A549 (cell line): Measurements from ENCODE around the gene HOXA10. TPM values are rescaled to one million over a fixed set of nuclear protein-coding genes. Genes with fewer than 3 reads are reported as not detected.

ENCODE experiments used
- ATAC-seq, 2 experiments: fragments of 200-7000 bp in 1 of 2; fragments of >200 bp in 1 of 2; cut with Nextera tagmentation in 1 of 2; cut with Tn5 transposase in 1 of 2; 3 replicates each; pipeline versions ENCODE4 v1.8.0 to v1.9.1; 2018 to 2020; ENCODE audit warnings: mild to moderate bottlenecking in 1 of 2, moderate library complexity in 1 of 2
- CTCF ChIA-PET: fragments of 300-600 bp; sonication (Branson Sonifier 250); formaldehyde crosslinking; extraction: SDS; loops from one replicate; lab custom pipeline; 2021; ENCODE audit warnings: antibody characterized with exemption, inconsistent platforms; lab: Yijun Ruan, JAX
- POLR2A ChIA-PET: fragments of 350-600 bp; formaldehyde crosslinking; extraction: SDS; loops from one replicate; lab custom pipeline; 2021; ENCODE audit warnings: antibody characterized with exemption, inconsistent platforms; lab: Yijun Ruan, JAX
- DNase-seq, 2 experiments: peaks; one replicate each; pipeline versions ENCODE4 v3.0.0 to v3.0.0-alpha.2; 2011 to 2016; ENCODE audit warnings: low read depth in 1 of 2, low spot score in 1 of 2
- FAIRE-seq: peaks from 2 replicates; lab custom pipeline; 2011; peaks lifted over from hg19 to GRCh38; lab: Jason Lieb, UNC
- H3K27ac ChIP-seq, 2 experiments: fragments of >200 bp; sonication (Bioruptor Twin); formaldehyde crosslinking; 3 replicates each; pipeline ENCODE4 v1.5.1; 2016 to 2017
- H3K4me1 ChIP-seq: fragments of >200 bp; sonication (Bioruptor Twin); formaldehyde crosslinking; 3 replicates; pipeline ENCODE4 v1.6.1; 2016
- H3K4me2 ChIP-seq: fragments of >200 bp; sonication (Bioruptor Twin); formaldehyde crosslinking; 3 replicates; pipeline ENCODE4 v1.6.1; 2016
- H3K4me3 ChIP-seq: fragments of >200 bp; sonication (Bioruptor Twin); formaldehyde crosslinking; 3 replicates; pipeline ENCODE4 v1.5.1; 2016
- H3K9me3 ChIP-seq: fragments of >200 bp; sonication (Bioruptor Twin); formaldehyde crosslinking; 3 replicates; pipeline ENCODE4 v1.6.1; 2016
- BHLHE40 ChIP-seq: IDR thresholded peaks from 2 replicates; pipeline ENCODE4 v1.6.1; 2012; ENCODE audit warnings: low read depth, low read length, inconsistent platforms
- CBX2 ChIP-seq: fragments of 200-600 bp; sonication (generic); IDR thresholded peaks from 2 replicates; pipeline ENCODE4 v1.6.1; 2016; ENCODE audit warnings: low read depth, mild to moderate bottlenecking, borderline replicate concordance
- CEBPB ChIP-seq, 2 experiments: fragments of >200 bp in 1 of 2; sonication (Bioruptor Twin) in 1 of 2; formaldehyde crosslinking in 1 of 2; IDR thresholded peaks; 2 replicates each; pipeline ENCODE4 v1.6.1; 2012 to 2016
- CHD2 ChIP-seq: fragments of 150-350 bp; IDR thresholded peaks from 2 replicates; pipeline ENCODE4 v1.6.1; 2014; ENCODE audit warnings: low read length; ENCODE audit not compliant: partially characterized antibody
- CHD4 ChIP-seq: fragments of 200-600 bp; sonication (generic); IDR thresholded peaks from 2 replicates; pipeline ENCODE4 v1.6.1; 2016; ENCODE audit warnings: antibody characterized with exemption, mild to moderate bottlenecking, borderline replicate concordance
- EHMT2 ChIP-seq: fragments of 200-600 bp; sonication (generic); IDR thresholded peaks from 2 replicates; pipeline ENCODE4 v1.6.1; 2016; ENCODE audit warnings: antibody characterized with exemption, low read depth, mild to moderate bottlenecking, moderate library complexity
- ESRRA ChIP-seq: fragments of 150-350 bp; IDR thresholded peaks from 2 replicates; pipeline ENCODE4 v1.6.1; 2014; ENCODE audit warnings: mild to moderate bottlenecking, low read length, borderline replicate concordance
- HDAC2 ChIP-seq: fragments of 200-600 bp; sonication (generic); IDR thresholded peaks from 2 replicates; pipeline ENCODE4 v1.6.1; 2016
- HOXB13 ChIP-seq: fragments of 250-450 bp; sonication (Bioruptor Pico); IDR thresholded peaks from 2 replicates; pipeline ENCODE4 v1.5.0; 2020; ENCODE audit warnings: low read depth, mild to moderate bottlenecking, moderate library complexity
- HOXB5 ChIP-seq: fragments of 250-450 bp; sonication (Bioruptor Pico); IDR thresholded peaks from 2 replicates; pipeline ENCODE4 v1.5.0; 2020; ENCODE audit warnings: mild to moderate bottlenecking, moderate library complexity
- JUN ChIP-seq, 2 experiments: fragments of >200 bp; sonication (Bioruptor Twin); formaldehyde crosslinking; IDR thresholded peaks; 2 replicates in 1 of 2; 3 replicates in 1 of 2; pipeline ENCODE4 v1.6.1; 2016 to 2017
- NPAS2 ChIP-seq: fragments of 250-450 bp; sonication (Bioruptor Pico); IDR thresholded peaks from 2 replicates; pipeline ENCODE4 v1.8.0; 2022; ENCODE audit warnings: mild to moderate bottlenecking, moderate library complexity, borderline replicate concordance
- PHF8 ChIP-seq: fragments of 200-600 bp; sonication (generic); IDR thresholded peaks from 2 replicates; pipeline ENCODE4 v1.6.1; 2016; ENCODE audit warnings: low read depth, mild to moderate bottlenecking, antibody characterized with exemption, moderate library complexity, borderline replicate concordance
- POLR2A ChIP-seq: IDR thresholded peaks from 2 replicates; pipeline ENCODE4 v1.6.1; 2012; ENCODE audit warnings: mild to moderate bottlenecking, low read length
- RAD21 ChIP-seq, 2 experiments: fragments of >200 bp in 1 of 2; sonication (Bioruptor Twin) in 1 of 2; formaldehyde crosslinking in 1 of 2; IDR thresholded peaks in 1 of 2; conservative IDR thresholded peaks in 1 of 2; 2 replicates in 1 of 2; 3 replicates in 1 of 2; pipeline ENCODE4 v1.6.1; 2012 to 2018; ENCODE audit warnings: inconsistent platforms in 1 of 2
- RFX5 ChIP-seq: fragments of 450-650 bp; IDR thresholded peaks from 2 replicates; pipeline ENCODE4 v1.7.1; 2014; ENCODE audit warnings: antibody characterized with exemption, mild to moderate bottlenecking, moderate library complexity
- SREBF2 ChIP-seq: fragments of 450-650 bp; IDR thresholded peaks from 2 replicates; pipeline ENCODE4 v1.6.1; 2014; ENCODE audit warnings: mild to moderate bottlenecking, moderate library complexity
- TP53 ChIP-seq: fragments of 250-450 bp; sonication (Bioruptor Pico); IDR thresholded peaks from 2 replicates; pipeline ENCODE4 v1.5.0; 2021; ENCODE audit warnings: mild to moderate bottlenecking, moderate library complexity
- WGBS: methylation state at CpG from one replicate; pipeline ENCODE4 v1.1.6; 2017; ENCODE audit errors: missing lambda C conversion rate; 5-methylcytosine and 5-hydroxymethylcytosine counted together
- polyA plus RNA-seq, 4 experiments: library from polyadenylated mRNA; depleted of rRNA in 3 of 4; stranded (reverse); fragments of >200 nt; fragmentation: RNase III in 1 of 4; extraction: RNeasy Plus Mini Kit Qiagen cat#74134 plus additional on column Dnase treatment in 1 of 4; gene quantifications; 2 replicates in 3 of 4; 3 replicates in 1 of 4; pipeline ENCODE4 v1.2.3, GENCODE V29; 2011 to 2017
- TF ChIP-seq, protein P1 (sequence below): IDR thresholded peaks from 2 replicates; pipeline ENCODE4 v1.6.1; 2012
- TF ChIP-seq, protein P2 (sequence below): IDR thresholded peaks from 2 replicates; pipeline ENCODE4 v1.6.1; 2012; ENCODE audit warnings: low read depth, borderline replicate concordance
- TF ChIP-seq, protein P3 (sequence below): fragments of 200-600 bp; sonication (generic); IDR thresholded peaks from 2 replicates; pipeline ENCODE4 v1.6.1; 2016; ENCODE audit warnings: antibody characterized with exemption, mild to moderate bottlenecking, moderate library complexity
- TF ChIP-seq, protein P4 (sequence below): IDR thresholded peaks from 2 replicates; pipeline ENCODE4 v1.6.1; 2012
- TF ChIP-seq, protein P5 (sequence below): fragments of >200 bp; sonication (Bioruptor Twin); formaldehyde crosslinking; IDR thresholded peaks from 3 replicates; pipeline ENCODE4 v1.5.1; 2016
- TF ChIP-seq, protein P6 (sequence below): fragments of >200 bp; sonication (Bioruptor Twin); formaldehyde crosslinking; IDR thresholded peaks from 3 replicates; pipeline ENCODE4 v1.6.1; 2016

The HOXA10 gene
- polyA plus RNA-seq, 2 of the 4 experiments (the other 2 are of a cell fraction) = 5.2 to 7.7 TPM

DNA sequence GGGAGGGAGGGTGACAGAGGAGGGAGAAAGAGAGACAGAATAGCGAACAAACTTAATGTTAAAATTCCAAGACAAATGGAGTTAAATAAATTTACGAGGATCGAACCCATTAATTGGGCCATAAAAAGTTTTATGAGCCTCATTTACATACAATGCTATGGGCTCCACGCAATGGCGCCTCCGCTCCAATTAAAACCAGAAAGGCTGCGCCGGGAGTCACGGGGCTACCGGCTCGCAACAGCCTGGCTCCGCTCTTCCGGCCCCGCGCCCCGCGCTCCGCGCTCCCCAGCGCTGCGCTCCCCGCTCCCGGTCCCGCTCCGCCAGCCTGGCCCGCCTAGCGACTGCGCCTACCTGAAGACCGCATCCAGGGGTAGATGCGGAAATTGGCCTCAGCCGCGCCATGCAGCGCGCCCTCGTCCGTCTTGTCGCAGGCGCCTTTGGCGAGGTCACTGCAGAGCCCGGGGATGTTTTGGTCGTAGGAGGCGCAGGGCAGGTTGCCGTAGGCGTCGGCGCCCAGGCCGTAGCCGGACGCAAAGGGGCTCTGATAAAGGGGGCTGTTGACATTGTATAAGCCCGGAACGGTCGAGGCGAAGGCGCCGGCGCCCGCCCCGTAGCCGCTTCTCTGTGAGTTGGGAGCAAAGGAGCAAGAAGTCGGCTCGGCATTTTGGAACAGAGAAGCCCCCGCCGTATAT is 18.2 kb downstream of the HOXA10 start:
- CTCF ChIA-PET = interaction anchor here (0.7 to 2.2 kb wide), 9 partner anchors 10 to 790 kb away, joined by 3 to 12 read pairs (median 4); partner anchors contain the start of gene HOXA5
- H3K4me1 ChIP-seq = 0 out of 3 replicates have a peak, but pooled peaks cover 3% of the 10 kb centered on the region
- no peaks in the 10 kb centered on the region for H3K9me3 ChIP-seq
- peak overlapping the region; percentile 73 for H3K4me2 ChIP-seq
- peak overlapping the region; percentile 51 for H3K4me3 ChIP-seq
- peak in 1 of 2 experiments; percentile 41 for DNase-seq
- FAIRE-seq = no peak
- 38% methylated on average over 57 of the region's 63 CpGs for WGBS
- TF ChIP-seq HDAC2 = peak; percentile 96
- TF ChIP-seq, protein P1, sequence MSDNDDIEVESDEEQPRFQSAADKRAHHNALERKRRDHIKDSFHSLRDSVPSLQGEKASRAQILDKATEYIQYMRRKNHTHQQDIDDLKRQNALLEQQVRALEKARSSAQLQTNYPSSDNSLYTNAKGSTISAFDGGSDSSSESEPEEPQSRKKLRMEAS = peak; percentile 65; the same call in 1 of the 2 replicates
- no peak for TF ChIP-seq CBX2
- no peak for TF ChIP-seq CHD4
- TF ChIP-seq PHF8 = no peak
- TF ChIP-seq POLR2A = peak; percentile 33
- TF ChIP-seq, protein P2, sequence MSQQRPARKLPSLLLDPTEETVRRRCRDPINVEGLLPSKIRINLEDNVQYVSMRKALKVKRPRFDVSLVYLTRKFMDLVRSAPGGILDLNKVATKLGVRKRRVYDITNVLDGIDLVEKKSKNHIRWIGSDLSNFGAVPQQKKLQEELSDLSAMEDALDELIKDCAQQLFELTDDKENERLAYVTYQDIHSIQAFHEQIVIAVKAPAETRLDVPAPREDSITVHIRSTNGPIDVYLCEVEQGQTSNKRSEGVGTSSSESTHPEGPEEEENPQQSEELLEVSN = peak; percentile 56; the same call in 1 of the 2 replicates
- no peak for TF ChIP-seq NPAS2 (CRISPR knock-in tag)
- TF ChIP-seq ESRRA = no peak
- TF ChIP-seq, protein P3, sequence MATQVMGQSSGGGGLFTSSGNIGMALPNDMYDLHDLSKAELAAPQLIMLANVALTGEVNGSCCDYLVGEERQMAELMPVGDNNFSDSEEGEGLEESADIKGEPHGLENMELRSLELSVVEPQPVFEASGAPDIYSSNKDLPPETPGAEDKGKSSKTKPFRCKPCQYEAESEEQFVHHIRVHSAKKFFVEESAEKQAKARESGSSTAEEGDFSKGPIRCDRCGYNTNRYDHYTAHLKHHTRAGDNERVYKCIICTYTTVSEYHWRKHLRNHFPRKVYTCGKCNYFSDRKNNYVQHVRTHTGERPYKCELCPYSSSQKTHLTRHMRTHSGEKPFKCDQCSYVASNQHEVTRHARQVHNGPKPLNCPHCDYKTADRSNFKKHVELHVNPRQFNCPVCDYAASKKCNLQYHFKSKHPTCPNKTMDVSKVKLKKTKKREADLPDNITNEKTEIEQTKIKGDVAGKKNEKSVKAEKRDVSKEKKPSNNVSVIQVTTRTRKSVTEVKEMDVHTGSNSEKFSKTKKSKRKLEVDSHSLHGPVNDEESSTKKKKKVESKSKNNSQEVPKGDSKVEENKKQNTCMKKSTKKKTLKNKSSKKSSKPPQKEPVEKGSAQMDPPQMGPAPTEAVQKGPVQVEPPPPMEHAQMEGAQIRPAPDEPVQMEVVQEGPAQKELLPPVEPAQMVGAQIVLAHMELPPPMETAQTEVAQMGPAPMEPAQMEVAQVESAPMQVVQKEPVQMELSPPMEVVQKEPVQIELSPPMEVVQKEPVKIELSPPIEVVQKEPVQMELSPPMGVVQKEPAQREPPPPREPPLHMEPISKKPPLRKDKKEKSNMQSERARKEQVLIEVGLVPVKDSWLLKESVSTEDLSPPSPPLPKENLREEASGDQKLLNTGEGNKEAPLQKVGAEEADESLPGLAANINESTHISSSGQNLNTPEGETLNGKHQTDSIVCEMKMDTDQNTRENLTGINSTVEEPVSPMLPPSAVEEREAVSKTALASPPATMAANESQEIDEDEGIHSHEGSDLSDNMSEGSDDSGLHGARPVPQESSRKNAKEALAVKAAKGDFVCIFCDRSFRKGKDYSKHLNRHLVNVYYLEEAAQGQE = no peak
- H3K27ac ChIP-seq = peak overlapping the region; percentile 74 to 85
- POLR2A ChIA-PET = interaction anchor here (0.8 to 1.2 kb wide), 4 partner anchors 14 to 781 kb away, joined by 3 read pairs; no protein-coding TSS in a partner anchor
- peak; percentile 12 to 44; a peak in 4 of 6 replicates for ATAC-seq

DNA sequence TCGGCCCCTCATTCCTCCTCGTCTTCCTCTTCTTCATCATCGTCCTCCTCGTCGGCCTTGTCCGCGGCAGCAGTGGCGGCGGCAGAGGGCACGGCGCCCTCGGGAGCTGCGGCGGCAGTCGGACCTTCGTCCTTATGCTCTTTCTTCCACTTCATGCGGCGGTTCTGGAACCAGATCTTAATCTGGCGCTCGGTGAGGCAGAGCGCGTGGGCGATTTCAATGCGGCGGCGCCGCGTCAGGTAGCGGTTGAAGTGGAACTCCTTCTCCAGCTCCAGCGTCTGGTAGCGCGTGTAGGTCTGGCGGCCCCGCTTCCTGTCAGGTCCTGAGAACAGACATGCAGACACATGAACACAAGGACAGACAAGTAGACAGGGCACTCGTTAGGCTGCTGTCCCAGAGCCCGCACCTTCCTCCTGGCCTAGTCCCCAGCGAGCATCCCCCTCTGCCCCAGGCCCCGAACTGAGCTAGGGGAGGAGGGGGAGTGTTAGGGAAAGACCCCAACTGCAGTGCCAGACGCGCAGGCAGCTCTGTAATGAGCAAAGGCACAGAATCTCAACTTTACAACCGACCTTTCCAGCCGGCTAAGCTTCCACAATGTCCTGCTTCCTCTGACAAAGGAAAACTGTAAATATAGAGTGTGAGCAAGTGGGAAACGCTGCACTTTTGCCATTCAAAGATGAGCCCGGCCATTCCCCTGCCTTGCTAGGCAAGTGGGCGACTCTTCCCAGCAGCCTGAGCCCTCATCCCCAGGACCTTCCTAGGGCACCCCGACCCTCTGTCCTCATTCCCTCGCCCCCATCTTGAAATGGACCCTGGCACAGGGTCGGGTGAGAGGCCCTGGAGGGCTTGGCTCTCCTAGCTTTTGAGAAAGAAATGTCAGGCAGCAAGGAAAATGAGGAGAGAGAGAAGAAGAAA is 19.0 kb downstream of the HOXA10 start:
- FAIRE-seq = no peak
- ChIA-PET POLR2A (no interaction called here), CTCF (interaction anchor here (0.7 to 2.2 kb wide), 4 partner anchors 11 to 487 kb away, joined by 3 to 10 read pairs (median 4); partner anchors contain the start of gene HOXA5)
- no peaks in the 10 kb centered on the region for H3K9me3 ChIP-seq
- no peak for ATAC-seq
- WGBS = 91% methylated on average over 48 of the region's 48 CpGs
- H3K4me3 ChIP-seq = peak overlapping the region; percentile 51
- H3K27ac ChIP-seq = peak overlapping the region; percentile 74 to 85; a peak in 5 of 6 replicates
- no peak for DNase-seq
- H3K4me2 ChIP-seq = peak overlapping the region; percentile 73
- 0 out of 3 replicates have a peak, but pooled peaks cover 3% of the 10 kb centered on the region for H3K4me1 ChIP-seq
- TF ChIP-seq RAD21 (conservative IDR thresholded peaks at IDR 0.05 in 1 of 2, IDR thresholded peaks at IDR 0.05 in 1 of 2) (no peak), CEBPB (IDR thresholded peaks at IDR 0.05) (no peak), SREBF2 (no peak), BHLHE40 (no peak), RFX5 (no peak), HOXB13 (CRISPR knock-in tag) (no peak), JUN (IDR thresholded peaks at IDR 0.05) (no peak), CHD4 (no peak), TP53 (CRISPR knock-in tag) (no peak), CHD2 (no peak), HOXB5 (CRISPR knock-in tag) (no peak), EHMT2 (no peak), ESRRA (no peak)
- TF ChIP-seq, protein P4, sequence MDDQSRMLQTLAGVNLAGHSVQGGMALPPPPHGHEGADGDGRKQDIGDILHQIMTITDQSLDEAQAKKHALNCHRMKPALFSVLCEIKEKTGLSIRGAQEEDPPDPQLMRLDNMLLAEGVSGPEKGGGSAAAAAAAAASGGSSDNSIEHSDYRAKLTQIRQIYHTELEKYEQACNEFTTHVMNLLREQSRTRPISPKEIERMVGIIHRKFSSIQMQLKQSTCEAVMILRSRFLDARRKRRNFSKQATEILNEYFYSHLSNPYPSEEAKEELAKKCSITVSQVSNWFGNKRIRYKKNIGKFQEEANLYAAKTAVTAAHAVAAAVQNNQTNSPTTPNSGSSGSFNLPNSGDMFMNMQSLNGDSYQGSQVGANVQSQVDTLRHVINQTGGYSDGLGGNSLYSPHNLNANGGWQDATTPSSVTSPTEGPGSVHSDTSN = no peak
- TF ChIP-seq, protein P5, sequence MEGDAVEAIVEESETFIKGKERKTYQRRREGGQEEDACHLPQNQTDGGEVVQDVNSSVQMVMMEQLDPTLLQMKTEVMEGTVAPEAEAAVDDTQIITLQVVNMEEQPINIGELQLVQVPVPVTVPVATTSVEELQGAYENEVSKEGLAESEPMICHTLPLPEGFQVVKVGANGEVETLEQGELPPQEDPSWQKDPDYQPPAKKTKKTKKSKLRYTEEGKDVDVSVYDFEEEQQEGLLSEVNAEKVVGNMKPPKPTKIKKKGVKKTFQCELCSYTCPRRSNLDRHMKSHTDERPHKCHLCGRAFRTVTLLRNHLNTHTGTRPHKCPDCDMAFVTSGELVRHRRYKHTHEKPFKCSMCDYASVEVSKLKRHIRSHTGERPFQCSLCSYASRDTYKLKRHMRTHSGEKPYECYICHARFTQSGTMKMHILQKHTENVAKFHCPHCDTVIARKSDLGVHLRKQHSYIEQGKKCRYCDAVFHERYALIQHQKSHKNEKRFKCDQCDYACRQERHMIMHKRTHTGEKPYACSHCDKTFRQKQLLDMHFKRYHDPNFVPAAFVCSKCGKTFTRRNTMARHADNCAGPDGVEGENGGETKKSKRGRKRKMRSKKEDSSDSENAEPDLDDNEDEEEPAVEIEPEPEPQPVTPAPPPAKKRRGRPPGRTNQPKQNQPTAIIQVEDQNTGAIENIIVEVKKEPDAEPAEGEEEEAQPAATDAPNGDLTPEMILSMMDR = no peak
- TF ChIP-seq, protein P6, sequence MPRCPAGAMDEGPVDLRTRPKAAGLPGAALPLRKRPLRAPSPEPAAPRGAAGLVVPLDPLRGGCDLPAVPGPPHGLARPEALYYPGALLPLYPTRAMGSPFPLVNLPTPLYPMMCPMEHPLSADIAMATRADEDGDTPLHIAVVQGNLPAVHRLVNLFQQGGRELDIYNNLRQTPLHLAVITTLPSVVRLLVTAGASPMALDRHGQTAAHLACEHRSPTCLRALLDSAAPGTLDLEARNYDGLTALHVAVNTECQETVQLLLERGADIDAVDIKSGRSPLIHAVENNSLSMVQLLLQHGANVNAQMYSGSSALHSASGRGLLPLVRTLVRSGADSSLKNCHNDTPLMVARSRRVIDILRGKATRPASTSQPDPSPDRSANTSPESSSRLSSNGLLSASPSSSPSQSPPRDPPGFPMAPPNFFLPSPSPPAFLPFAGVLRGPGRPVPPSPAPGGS = no peak
